ENCODE measurements around the gene C2.
"Not testable (repeated sequence)": the region's sequence is repeated elsewhere in the genome, so short reads cannot be mapped to it uniquely, and the experiment has no call there.

C2 gene

DNA sequence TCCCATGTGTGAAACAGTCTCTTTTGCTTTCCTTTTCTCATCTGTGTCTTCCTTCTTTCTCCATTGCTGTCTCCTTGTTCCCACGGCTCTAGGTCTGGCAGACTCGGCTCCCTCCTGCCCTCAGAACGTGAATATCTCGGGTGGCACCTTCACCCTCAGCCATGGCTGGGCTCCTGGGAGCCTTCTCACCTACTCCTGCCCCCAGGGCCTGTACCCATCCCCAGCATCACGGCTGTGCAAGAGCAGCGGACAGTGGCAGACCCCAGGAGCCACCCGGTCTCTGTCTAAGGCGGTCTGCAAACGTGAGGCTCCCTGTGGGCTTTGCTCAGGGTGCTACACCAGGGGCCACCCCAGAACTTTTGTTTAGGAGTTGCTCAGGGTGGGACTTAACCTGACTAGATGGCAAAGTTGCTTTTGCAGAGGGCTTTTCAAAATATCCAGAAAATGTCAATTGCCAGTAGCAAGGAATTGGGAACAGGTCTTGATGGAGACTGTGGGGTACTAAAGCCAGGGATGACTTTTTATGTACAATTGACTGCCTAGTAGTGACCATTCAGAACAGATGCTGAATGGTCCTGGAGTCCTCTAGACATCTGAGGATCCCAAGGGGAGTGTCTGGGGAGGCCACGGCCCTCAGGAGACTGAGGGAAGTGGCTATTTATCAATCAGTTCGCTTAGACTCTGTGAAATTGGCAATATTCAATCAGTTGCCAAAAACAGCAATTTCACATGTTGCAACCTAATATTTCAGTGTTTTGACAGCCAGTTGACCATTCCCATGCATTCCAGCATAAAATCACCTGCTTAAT lies 550 bp downstream of the C2 start:
- no peak for DNase-seq (ENCODE audit: low spot score)

DNA sequence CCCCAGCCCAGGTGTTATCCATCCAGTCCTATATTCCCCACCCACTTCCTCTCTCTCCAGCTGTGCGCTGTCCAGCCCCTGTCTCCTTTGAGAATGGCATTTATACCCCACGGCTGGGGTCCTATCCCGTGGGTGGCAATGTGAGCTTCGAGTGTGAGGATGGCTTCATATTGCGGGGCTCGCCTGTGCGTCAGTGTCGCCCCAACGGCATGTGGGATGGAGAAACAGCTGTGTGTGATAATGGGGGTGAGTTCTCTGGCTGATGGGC lies 1.1 kb downstream of the C2 start:
- DNase-seq (ENCODE audit: low spot score): no peak

DNA sequence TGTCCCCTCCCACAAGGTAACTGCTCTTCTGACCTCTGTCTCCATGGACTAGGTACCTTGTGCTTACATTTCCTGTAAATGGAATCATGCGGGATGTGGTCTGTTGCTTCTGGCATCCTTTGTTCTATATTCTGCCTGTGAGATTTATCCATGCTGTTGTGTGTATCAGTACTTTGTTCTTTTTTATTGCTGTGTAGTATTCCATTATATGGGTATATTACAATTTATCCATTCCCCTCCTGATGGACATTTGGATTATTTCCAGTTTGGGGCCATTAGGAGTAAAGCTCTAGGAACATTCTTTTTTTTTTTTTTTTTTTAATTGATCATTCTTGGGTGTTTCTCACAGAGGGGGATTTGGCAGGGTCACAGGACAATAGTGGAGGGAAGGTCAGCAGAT lies 3.4 kb downstream of the C2 start:
- DNase-seq (ENCODE audit: low spot score): no peak

DNA sequence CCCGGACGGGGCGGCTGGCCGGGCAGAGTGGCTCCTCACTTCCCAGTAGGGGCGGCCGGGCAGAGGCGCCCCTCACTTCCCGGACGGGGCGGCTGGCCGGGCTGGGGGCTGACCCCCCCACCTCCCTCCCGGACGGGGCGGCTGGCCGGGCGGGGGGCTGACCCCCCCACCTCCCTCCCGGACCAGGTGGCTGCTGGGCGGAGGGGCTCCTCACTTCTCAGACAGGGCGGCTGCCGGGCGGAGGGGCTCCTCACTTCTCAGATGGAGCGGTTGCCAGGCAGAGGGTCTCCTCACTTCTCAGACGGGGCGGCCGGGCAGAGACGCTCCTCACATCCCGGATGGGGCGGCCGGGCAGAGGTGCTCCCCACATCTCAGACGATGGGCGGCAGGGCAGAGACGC lies 4.6 kb downstream of the C2 start:
- DNase-seq (ENCODE audit: low spot score): not testable (repeated sequence)

DNA sequence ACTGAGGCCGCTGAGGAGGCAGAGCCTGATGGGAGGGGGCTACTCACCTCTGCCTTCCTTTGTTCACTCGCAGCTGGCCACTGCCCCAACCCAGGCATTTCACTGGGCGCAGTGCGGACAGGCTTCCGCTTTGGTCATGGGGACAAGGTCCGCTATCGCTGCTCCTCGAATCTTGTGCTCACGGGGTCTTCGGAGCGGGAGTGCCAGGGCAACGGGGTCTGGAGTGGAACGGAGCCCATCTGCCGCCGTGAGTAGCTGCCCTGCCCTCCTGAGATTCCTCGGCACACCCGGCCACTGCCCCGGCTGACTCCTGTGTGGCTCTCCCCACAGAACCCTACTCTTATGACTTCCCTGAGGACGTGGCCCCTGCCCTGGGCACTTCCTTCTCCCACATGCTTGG lies 6.0 kb downstream of the C2 start:
- DNase-seq (ENCODE audit: low spot score): no peak

DNA sequence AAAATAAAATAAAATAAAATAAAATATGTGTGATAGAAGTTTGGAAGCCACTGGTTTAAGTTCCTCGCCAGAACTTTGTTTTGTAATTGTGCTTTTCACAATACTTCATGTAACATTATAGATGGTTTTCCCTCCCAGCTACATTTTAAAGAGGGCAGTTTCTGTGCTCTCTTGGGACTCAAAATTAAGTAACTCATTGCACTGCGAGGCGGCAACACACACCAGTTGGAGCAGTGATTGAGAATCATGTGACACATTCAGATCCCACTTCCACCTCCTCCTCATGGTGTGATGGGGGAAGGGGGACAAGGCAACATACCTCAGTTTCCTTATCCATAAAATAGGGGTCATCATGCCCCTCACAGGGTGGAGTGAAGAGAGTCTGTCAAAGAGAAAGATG lies 7.5 kb downstream of the C2 start:
- DNase-seq (ENCODE audit: low spot score): no peak

DNA sequence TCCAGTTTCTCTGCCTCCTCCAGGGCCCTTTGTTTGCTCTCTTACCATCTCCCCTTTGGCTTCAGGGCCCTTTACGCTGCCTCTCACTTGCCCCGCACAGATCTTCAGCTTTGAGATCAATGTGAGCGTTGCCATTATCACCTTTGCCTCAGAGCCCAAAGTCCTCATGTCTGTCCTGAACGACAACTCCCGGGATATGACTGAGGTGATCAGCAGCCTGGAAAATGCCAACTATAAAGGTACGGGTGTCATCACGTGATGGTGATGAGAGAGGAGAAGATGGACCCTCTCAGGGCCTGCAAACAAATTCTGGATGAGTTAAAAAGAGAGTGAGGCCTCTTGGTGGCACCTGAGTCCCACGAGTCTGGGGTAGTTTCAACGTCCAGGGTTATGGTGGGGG lies 8.3 kb downstream of the C2 start:
- no peak for DNase-seq (ENCODE audit: low spot score)

DNA sequence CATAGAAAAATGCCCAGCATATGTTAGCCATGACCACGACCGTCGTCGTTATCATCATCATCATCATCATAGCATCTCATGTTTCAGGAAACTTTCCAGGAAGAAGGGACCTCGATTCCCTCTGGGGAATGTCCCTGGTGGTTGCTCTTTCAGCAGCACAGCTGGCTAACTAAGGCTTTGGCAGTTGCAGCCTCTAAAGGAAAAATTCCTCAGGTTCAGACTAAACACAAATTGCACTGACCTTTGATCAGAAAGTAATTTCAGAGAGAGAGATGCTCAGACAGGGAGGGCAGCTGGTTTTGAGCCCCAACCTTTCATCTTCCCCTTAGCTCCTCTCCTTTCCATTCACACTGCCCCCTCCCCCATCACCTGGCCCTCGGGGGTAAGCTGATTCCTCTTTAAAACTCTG lies 12.7 kb downstream of the C2 start:
- no peak for DNase-seq (ENCODE audit: low spot score)

DNA sequence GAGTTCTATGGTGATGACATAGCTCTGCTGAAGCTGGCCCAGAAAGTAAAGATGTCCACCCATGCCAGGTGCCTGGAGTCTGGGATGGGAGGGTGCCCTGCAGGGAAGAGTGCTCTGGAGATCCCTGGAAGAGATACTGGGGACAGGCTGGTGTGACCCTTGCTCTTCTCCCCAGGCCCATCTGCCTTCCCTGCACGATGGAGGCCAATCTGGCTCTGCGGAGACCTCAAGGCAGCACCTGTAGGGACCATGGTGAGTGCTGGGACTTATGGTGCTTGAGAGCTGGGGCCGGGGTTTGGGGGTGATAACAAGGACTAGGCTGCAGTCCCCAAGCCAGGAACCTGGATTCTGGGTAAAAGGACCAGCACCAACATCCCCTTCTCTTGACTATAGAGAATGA lies 16.2 kb downstream of the C2 start:
- DNase-seq (ENCODE audit: low spot score): no peak

DNA sequence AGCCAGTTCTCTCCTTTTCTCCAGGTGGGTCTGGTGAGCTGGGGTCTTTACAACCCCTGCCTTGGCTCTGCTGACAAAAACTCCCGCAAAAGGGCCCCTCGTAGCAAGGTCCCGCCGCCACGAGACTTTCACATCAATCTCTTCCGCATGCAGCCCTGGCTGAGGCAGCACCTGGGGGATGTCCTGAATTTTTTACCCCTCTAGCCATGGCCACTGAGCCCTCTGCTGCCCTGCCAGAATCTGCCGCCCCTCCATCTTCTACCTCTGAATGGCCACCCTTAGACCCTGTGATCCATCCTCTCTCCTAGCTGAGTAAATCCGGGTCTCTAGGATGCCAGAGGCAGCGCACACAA lies 17.6 kb downstream of the C2 start:
- no peak for DNase-seq (ENCODE audit: low spot score)

DNA sequence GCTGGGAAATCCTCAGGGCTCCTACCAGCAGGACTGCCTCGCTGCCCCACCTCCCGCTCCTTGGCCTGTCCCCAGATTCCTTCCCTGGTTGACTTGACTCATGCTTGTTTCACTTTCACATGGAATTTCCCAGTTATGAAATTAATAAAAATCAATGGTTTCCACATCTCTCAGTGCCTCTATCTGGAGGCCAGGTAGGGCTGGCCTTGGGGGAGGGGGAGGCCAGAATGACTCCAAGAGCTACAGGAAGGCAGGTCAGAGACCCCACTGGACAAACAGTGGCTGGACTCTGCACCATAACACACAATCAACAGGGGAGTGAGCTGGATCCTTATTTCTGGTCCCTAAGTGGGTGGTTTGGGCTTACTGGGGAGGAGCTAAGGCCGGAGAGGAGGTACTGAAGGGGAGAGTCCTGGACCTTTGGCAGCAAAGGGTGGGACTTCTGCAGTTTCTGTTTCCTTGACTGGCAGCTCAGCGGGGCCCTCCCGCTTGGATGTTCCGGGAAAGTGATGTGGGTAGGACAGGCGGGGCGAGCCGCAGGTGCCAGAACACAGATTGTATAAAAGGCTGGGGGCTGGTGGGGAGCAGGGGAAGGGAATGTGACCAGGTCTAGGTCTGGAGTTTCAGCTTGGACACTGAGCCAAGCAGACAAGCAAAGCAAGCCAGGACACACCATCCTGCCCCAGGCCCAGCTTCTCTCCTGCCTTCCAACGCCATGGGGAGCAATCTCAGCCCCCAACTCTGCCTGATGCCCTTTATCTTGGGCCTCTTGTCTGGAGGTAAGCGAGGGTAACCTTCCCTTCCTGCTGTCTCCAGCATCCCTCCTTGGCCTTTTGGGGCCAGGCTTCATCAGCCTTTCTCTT lies 18.2 kb downstream of the C2 start, which contains the start of gene CFB:
Gene CFB (plus strand): TSS at position 589 of the 863 bp plus-strand sequence. CDS start 127 bp downstream, at position 716.
- no peak for DNase-seq (ENCODE audit: low spot score)

DNA sequence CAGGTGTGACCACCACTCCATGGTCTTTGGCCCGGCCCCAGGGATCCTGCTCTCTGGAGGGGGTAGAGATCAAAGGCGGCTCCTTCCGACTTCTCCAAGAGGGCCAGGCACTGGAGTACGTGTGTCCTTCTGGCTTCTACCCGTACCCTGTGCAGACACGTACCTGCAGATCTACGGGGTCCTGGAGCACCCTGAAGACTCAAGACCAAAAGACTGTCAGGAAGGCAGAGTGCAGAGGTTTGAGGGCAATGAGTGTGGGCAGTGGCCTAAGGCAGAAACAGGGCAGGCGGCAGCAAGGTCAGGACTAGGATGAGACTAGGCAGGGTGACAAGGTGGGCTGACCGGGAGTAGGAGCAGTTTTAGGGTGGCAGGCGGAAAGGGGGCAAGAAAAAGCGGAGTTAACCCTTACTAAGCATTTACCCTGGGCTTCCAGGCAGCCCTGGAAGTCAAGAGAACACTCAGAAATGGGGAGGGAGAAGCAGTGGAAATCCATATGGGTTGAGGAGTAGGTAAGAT lies 18.9 kb downstream of the C2 start:
- DNase-seq (ENCODE audit: low spot score): no peak

DNA sequence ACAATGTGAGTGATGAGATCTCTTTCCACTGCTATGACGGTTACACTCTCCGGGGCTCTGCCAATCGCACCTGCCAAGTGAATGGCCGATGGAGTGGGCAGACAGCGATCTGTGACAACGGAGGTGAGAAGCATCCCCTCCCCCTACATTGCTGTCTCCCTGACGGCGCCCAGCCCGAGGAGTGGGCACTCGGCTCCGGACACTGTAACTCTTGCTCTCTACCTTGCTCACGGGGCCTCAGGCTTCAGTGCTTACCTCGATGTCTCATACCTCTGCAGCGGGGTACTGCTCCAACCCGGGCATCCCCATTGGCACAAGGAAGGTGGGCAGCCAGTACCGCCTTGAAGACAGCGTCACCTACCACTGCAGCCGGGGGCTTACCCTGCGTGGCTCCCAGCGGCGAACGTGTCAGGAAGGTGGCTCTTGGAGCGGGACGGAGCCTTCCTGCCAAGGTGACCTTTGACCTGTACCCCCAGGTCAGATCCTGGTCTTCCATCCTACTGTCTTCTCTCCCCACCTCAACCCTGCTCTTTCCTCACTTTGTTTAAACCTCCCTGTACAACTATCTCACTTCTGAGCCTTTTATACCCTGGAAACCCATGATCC lies 19.7 kb downstream of the C2 start:
- DNase-seq (ENCODE audit: low spot score): no peak

DNA sequence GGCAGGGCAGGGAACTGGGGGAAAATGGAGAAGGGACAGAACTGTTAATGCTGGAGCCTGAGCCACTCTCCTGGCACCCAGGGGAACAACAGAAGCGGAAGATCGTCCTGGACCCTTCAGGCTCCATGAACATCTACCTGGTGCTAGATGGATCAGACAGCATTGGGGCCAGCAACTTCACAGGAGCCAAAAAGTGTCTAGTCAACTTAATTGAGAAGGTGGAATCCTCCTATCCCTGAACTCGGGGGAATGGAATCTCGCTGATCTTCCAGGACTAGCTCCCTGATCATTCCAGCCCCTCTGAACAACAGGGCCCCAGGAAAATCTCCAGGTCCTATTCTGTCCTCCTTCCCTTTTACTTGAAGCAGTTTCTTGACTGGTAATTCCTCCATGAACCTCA lies 20.3 kb downstream of the C2 start:
- no peak for DNase-seq (ENCODE audit: low spot score)

DNA sequence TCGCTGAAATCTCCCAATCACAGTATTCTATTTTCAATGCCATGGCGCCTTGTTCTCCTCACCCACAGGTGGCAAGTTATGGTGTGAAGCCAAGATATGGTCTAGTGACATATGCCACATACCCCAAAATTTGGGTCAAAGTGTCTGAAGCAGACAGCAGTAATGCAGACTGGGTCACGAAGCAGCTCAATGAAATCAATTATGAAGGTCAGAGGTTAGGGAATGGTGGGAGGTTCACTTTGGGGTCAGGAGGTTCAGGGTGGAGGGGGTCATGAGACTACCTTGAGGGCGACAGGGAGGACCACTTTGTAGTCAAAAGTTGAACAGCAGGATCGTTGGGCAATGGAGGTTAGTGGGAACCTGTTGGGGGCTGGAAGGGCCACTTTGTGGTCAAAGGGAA lies 20.8 kb downstream of the C2 start:
- DNase-seq (ENCODE audit: low spot score): no peak

DNA sequence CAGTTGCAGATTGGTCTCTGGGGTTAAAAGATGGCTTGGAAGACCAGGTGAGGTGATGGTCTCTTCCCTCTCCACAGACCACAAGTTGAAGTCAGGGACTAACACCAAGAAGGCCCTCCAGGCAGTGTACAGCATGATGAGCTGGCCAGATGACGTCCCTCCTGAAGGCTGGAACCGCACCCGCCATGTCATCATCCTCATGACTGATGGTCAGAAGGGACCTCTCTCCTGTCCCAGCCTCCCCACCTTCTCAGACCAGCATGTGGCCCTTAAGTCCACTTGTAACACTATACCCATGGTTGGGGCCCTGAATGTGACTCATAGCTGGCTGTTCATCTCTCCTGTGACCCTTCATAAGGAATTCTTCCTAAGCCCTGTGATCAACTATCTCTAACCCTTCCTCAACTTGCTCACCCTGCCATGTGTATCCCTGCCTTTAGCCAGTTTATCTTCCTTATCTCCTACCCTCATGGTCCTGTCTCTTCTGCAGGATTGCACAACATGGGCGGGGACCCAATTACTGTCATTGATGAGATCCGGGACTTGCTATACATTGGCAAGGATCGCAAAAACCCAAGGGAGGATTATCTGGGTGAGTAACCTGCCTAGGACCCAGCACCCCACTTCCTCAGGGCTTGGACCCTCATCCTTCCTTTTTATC lies 21.4 kb downstream of the C2 start:
- no peak for DNase-seq (ENCODE audit: low spot score)

DNA sequence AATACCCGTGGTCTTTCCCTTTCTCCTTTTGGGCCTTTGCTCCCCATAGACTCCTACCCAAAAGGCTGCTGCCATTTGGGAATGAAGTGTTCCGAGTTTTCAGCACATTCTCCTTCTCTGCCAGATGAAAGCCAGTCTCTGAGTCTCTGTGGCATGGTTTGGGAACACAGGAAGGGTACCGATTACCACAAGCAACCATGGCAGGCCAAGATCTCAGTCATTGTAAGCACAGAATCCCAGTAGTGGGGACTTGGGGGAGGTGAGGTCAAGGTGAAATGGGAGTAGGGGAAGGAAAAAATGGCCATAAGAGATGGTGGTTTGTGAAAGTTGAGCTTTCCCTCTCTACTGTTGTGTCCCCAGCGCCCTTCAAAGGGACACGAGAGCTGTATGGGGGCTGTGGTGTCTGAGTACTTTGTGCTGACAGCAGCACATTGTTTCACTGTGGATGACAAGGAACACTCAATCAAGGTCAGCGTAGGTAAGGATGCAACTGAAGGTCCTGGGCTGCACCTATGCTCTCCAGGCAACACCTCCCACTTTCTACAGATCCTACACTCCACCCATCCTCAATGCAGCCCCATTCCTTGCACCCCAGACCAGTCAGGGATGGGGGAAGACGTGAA lies 22.5 kb downstream of the C2 start:
- DNase-seq (ENCODE audit: low spot score): no peak

DNA sequence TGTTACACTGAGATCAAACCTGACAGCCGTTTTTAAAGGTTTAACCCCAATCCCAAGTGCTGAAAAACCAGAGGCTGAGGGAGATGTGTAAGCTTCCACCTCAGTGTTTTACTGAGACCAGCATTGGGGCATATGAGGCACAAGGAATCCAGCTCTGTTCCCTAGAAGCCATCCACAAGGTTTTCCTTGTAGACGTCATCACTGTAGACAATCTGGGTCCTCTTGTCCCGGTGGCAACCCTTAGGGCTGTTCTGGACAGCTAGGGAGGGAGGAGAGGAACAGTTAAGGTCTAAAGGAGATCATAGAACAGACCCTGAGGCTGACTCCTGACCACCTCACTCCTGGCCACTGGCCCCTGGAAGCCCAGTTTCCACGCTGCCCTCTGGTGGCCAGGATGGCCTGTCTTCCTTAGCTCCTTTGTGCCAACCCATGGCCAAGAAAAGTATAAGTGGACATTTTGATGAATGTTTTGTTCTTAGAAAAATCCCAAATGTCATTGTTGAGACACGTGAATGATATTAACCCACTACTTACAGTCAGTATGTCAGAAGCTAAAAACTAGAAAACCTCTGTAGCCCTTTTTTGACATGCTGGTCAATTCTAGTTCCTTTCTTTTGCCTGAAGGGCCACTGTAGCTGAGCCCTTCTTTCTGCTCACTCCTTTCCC lies 24.8 kb downstream of the C2 start:
- peak; percentile 30 for DNase-seq (ENCODE audit: low spot score)

DNA sequence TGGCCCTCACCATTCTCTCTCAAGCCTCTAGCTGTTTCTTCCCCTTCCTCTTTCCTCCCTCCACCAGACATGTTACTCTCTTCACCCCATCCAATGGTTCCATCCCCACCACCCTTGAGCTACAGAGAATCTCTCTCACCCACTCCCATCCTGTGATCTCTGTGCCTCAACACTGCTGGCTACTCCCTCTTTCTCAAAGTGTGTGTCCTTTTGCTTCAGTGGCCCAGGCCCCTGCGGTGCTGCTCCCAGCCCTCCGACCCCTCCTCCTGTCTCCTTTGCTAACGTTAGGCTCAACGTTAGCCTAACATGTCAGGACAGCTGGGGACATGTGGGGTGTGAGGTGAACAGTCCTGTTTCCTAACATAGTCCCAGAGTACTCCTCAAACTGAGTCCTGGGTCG lies 25.4 kb downstream of the C2 start:
- no peak for DNase-seq (ENCODE audit: low spot score)

DNA sequence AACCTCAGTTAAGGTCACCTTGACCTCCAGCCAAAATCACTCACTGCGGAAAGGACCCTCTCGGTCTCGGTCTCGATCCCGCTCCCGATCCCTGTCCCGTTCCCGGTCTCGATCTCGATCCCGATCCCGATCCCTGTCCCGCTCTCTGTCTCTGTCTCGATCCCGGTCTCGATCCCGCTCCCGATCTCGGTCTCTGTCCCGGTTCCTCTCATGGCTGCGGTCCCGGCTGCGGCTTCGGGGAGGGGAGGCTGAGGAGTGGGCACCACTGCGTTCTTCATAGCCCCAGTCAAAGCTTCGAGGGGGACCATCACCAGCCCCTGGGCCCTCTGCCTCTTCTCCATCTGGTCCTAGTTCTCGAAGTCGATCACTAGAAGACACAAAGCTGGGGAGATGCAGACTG lies 27.0 kb downstream of the C2 start:
- DNase-seq (ENCODE audit: low spot score): no peak

DNA sequence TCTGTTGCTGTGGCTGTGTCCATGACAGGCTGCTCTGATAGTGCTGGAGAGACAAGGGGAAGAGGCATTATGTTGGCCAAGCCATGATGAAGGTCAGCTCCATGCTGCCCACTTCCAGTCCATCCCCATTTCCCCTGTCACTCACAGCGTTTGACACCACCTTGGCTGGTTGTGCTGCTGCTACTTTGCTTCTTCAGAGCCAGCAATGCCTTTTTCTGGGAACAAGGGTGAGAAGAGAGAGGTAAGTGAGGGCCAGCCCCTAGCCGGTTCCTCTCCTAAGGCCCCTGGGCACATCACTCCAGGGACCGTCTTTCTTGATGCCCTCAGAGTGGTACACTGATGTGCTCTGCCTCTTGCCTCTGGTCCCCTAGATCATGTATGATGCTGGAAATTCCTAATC lies 29.3 kb downstream of the C2 start:
- no peak for DNase-seq (ENCODE audit: low spot score)

DNA sequence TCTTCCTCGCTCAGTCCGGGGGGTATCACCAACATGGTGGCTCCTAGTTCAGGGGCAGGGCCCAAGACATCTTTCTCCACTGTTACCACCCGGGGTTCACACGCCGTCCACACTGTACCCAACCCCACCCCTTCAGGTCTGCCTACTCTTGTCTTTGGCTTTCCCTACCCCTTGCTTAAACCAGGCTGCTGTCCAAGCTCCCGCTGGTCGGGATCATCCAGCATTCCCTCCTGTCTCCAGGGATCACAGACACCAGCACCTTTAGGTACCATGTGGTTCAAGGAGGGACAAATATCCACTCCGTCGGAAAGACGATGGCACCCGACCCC lies 30.9 kb downstream of the C2 start:
- DNase-seq (ENCODE audit: low spot score): no peak
